Panc1 (cell line): ENCODE measurements around the gene GDF2. TPM values are rescaled to one million over a fixed set of nuclear protein-coding genes. Genes with fewer than 3 reads are reported as not detected.

Experiments
- ATAC-seq: fragments of 200-7000 bp; cut with Tn5 transposase; 2 replicates; pipeline ENCODE4 v1.9.1; 2020; ENCODE audit warnings: mild to moderate bottlenecking, moderate library complexity
- BruUV-seq: library from RNA; stranded (reverse); fragments of 400-500 nt; replicated peaks from 2 replicates; lab custom pipeline; 2021; lab: Mats Ljungman, UMichigan
- CTCF ChIA-PET: fragments of 300-600 bp; sonication (Branson Sonifier 250); formaldehyde crosslinking; loops from one replicate; lab custom pipeline; 2022; ENCODE audit warnings: antibody characterized with exemption; lab: Charles Lee
- POLR2A ChIA-PET: fragments of 300-600 bp; sonication (Branson Sonifier 250); formaldehyde crosslinking; loops from one replicate; lab custom pipeline; 2022; ENCODE audit warnings: antibody characterized with exemption; lab: Charles Lee
- DNase-seq: peaks from one replicate; pipeline ENCODE4 v3.0.0-alpha.2; 2010; ENCODE audit warnings: low read depth, low spot score
- H3K27ac ChIP-seq: 2 replicates; pipeline ENCODE4 v1.5.1; 2011; ENCODE audit warnings: mild to moderate bottlenecking, low read length, inconsistent platforms
- H3K27me3 ChIP-seq: fragments of 200-500 bp; sonication (Bioruptor generic); 2 replicates; pipeline ENCODE4 v1.6.0; 2014; ENCODE audit warnings: low read length, inconsistent platforms; ENCODE audit not compliant: control insufficient read depth, insufficient read depth
- H3K36me3 ChIP-seq: fragments of 200-500 bp; sonication (Bioruptor generic); 2 replicates; pipeline ENCODE4 v1.5.1; 2014; ENCODE audit warnings: inconsistent platforms, mild to moderate bottlenecking, low read length, moderate library complexity; ENCODE audit not compliant: control insufficient read depth, insufficient read depth
- H3K4me1 ChIP-seq: 2 replicates; pipeline ENCODE4 v1.5.1; 2011; ENCODE audit warnings: inconsistent platforms, mild to moderate bottlenecking, low read length, moderate library complexity; ENCODE audit not compliant: control insufficient read depth, insufficient read depth
- H3K4me3 ChIP-seq, 2 experiments: 2 replicates each; pipeline ENCODE4 v1.5.1; 2011 to 2012; ENCODE audit warnings: low read depth in 2 of 2, low read length in 2 of 2, mild to moderate bottlenecking in 2 of 2, inconsistent platforms in 1 of 2, moderate library complexity in 1 of 2
- H3K9me3 ChIP-seq: fragments of 200-500 bp; sonication (Bioruptor generic); 2 replicates; pipeline ENCODE4 v1.5.1; 2014; ENCODE audit warnings: low read depth, mild to moderate bottlenecking, inconsistent platforms, low read length, moderate library complexity; ENCODE audit not compliant: control insufficient read depth, insufficient read depth
- POLR2AphosphoS5 ChIP-seq: IDR thresholded peaks from 2 replicates; pipeline ENCODE4 v1.6.1; 2012; ENCODE audit warnings: mild to moderate bottlenecking, low read depth, low read length, moderate library complexity
- SIN3A ChIP-seq: IDR thresholded peaks from 2 replicates; pipeline ENCODE4 v1.6.1; 2012; ENCODE audit warnings: low read depth, mild to moderate bottlenecking, low read length, moderate library complexity, borderline replicate concordance; ENCODE audit not compliant: insufficient read depth
- TCF7L2 ChIP-seq: IDR thresholded peaks from 2 replicates; pipeline ENCODE4 v1.6.1; 2011; ENCODE audit warnings: mild to moderate bottlenecking, low read depth, low read length, inconsistent platforms
- in situ Hi-C: cut with HindIII; loops from 2 replicates; pipeline ENCODE4 v1.10.0; 2016; ENCODE audit warnings: low sequenced_read_pairs, low pct_unique_long_range_greater_than_20kb
- intact Hi-C: fragments of 100-400 bp; cut with micrococcal nuclease; formaldehyde crosslinking; loops from one replicate; pipeline ENCODE4 v1.10.0; 2022; ENCODE audit not compliant: unreplicated experiment
- total RNA-seq: library from RNA; stranded (reverse); gene quantifications from one replicate; pipeline ENCODE4 v1.2.1, GENCODE V29; 2021; ENCODE audit not compliant: unreplicated experiment
- TF ChIP-seq, protein P1 (sequence below), 2 experiments: IDR thresholded peaks; 2 replicates each; pipeline ENCODE4 v1.6.1; 2011 to 2012; ENCODE audit warnings: low read depth in 2 of 2, control low read depth in 1 of 2, low read length in 1 of 2, mild to moderate bottlenecking in 1 of 2, moderate library complexity in 1 of 2; ENCODE audit not compliant: insufficient read depth in 1 of 2
- TF ChIP-seq, protein P2 (sequence below): fragments of 450-650 bp; IDR thresholded peaks from 2 replicates; pipeline ENCODE4 v1.5.1; 2017; ENCODE audit warnings: mild to moderate bottlenecking

Gene GDF2
- total RNA-seq, 1 experiment from 2014 or later, result not detected

DNA sequence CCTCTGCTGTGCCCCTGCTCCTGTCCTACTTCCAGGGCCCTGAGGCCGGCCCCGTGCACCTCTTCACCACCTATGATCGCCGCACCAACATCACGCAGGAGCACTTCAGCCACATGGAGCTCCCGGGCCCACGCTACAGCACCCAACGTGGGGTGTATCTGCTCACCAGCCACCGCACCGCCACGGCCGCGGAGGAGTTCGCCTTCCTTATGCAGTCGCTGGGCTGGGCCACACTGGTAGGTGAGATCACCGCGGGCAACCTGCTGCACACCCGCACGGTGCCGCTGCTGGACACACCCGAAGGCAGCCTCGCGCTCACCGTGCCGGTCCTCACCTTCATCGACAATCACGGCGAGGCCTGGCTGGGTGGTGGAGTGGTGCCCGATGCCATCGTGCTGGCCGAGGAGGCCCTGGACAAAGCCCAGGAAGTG, 27.7 kb downstream of the GDF2 start:
- BruUV-seq, result no TSS peak
- intact Hi-C loops, result no loop called here
- DNase-seq, result no peak
- Histone ChIP-seq H3K27ac (no peak overlapping the region), H3K36me3 (no peaks in the 10 kb centered on the region), H3K27me3 (no peaks in the 10 kb centered on the region), H3K4me3 (no peak overlapping the region), H3K4me1 (no peaks in the 10 kb centered on the region), H3K9me3 (no peaks in the 10 kb centered on the region)
- ChIA-PET POLR2A (no interaction called here), CTCF (interaction anchor here (0.5 kb wide), 1 partner anchor 218 kb away, joined by 7 read pairs; no protein-coding TSS in a partner anchor)
- TF ChIP-seq TCF7L2 (no peak), SIN3A (no peak), POLR2AphosphoS5 (no peak)
- TF ChIP-seq, protein P1, sequence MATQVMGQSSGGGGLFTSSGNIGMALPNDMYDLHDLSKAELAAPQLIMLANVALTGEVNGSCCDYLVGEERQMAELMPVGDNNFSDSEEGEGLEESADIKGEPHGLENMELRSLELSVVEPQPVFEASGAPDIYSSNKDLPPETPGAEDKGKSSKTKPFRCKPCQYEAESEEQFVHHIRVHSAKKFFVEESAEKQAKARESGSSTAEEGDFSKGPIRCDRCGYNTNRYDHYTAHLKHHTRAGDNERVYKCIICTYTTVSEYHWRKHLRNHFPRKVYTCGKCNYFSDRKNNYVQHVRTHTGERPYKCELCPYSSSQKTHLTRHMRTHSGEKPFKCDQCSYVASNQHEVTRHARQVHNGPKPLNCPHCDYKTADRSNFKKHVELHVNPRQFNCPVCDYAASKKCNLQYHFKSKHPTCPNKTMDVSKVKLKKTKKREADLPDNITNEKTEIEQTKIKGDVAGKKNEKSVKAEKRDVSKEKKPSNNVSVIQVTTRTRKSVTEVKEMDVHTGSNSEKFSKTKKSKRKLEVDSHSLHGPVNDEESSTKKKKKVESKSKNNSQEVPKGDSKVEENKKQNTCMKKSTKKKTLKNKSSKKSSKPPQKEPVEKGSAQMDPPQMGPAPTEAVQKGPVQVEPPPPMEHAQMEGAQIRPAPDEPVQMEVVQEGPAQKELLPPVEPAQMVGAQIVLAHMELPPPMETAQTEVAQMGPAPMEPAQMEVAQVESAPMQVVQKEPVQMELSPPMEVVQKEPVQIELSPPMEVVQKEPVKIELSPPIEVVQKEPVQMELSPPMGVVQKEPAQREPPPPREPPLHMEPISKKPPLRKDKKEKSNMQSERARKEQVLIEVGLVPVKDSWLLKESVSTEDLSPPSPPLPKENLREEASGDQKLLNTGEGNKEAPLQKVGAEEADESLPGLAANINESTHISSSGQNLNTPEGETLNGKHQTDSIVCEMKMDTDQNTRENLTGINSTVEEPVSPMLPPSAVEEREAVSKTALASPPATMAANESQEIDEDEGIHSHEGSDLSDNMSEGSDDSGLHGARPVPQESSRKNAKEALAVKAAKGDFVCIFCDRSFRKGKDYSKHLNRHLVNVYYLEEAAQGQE (IDR thresholded peaks at IDR 0.05; ENCODE audit: insufficient read depth in 1 of 2, low read depth in 2 of 2, low read length in 1 of 2), result no peak
- TF ChIP-seq, protein P2, sequence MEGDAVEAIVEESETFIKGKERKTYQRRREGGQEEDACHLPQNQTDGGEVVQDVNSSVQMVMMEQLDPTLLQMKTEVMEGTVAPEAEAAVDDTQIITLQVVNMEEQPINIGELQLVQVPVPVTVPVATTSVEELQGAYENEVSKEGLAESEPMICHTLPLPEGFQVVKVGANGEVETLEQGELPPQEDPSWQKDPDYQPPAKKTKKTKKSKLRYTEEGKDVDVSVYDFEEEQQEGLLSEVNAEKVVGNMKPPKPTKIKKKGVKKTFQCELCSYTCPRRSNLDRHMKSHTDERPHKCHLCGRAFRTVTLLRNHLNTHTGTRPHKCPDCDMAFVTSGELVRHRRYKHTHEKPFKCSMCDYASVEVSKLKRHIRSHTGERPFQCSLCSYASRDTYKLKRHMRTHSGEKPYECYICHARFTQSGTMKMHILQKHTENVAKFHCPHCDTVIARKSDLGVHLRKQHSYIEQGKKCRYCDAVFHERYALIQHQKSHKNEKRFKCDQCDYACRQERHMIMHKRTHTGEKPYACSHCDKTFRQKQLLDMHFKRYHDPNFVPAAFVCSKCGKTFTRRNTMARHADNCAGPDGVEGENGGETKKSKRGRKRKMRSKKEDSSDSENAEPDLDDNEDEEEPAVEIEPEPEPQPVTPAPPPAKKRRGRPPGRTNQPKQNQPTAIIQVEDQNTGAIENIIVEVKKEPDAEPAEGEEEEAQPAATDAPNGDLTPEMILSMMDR, result no peak
- ATAC-seq, result no peak
- in situ Hi-C loops, result no loop called here

DNA sequence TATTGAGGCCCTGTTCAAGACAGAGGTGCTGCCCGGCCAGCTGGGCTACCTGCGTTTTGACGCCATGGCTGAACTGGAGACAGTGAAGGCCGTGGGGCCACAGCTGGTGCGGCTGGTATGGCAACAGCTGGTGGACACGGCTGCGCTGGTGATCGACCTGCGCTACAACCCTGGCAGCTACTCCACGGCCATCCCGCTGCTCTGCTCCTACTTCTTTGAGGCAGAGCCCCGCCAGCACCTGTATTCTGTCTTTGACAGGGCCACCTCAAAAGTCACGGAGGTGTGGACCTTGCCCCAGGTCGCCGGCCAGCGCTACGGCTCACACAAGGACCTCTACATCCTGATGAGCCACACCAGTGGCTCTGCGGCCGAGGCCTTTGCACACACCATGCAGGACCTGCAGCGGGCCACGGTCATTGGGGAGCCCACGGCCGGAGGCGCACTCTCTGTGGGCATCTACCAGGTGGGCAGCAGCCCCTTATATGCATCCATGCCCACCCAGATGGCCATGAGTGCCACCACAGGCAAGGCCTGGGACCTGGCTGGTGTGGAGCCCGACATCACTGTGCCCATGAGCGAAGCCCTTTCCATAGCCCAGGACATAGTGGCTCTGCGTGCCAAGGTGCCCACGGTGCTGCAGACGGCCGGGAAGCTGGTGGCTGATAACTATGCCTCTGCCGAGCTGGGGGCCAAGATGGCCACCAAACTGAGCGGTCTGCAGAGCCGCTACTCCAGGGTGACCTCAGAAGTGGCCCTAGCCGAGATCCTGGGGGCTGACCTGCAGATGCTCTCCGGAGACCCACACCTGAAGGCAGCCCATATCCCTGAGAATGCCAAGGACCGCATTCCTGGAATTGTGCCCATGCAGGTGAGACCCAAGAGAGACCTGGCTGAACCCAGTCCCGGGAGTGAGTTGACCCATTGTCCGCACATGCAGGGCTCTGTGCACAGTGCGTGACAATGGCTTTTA, 28.7 kb downstream of the GDF2 start:
- Histone ChIP-seq H3K4me3 (no peak overlapping the region), H3K27me3 (no peaks in the 10 kb centered on the region), H3K4me1 (no peaks in the 10 kb centered on the region), H3K9me3 (no peaks in the 10 kb centered on the region), H3K27ac (no peak overlapping the region), H3K36me3 (no peaks in the 10 kb centered on the region)
- TF ChIP-seq SIN3A (no peak), POLR2AphosphoS5 (no peak), TCF7L2 (no peak)
- TF ChIP-seq, protein P2, result no peak
- TF ChIP-seq, protein P1 (IDR thresholded peaks at IDR 0.05; ENCODE audit: insufficient read depth in 1 of 2, low read depth in 2 of 2, low read length in 1 of 2), result no peak
- no peak for ATAC-seq
- ChIA-PET POLR2A (no interaction called here), CTCF (interaction anchor here (0.5 kb wide), 1 partner anchor 219 kb away, joined by 7 read pairs; no protein-coding TSS in a partner anchor)
- intact Hi-C loops (no loop called here), in situ Hi-C loops (no loop called here)
- no TSS peak for BruUV-seq
- DNase-seq, result no peak
